ENCODE results near the gene NOS1.

GRCh38 chr12:117352883-117353282 lies 8.5 kb downstream of the NOS1 start:
- no peak for TF ChIP-seq POLR2A (IDR thresholded peaks at IDR 0.05; ENCODE audit: low read length)
- TF ChIP-seq GATA1 (IDR thresholded peaks at IDR 0.05; ENCODE audit: low read depth, low read length), result no peak

Measured in erythroblast (primary cell).